Measurements from ENCODE around the gene GPI.
"Not testable (repeated sequence)": the region's sequence is repeated elsewhere in the genome, so short reads cannot be mapped to it uniquely, and the experiment has no call there.

GPI gene

GRCh38 chr19:34368338-34368737 lies 3.3 kb downstream of the GPI start:
- no peak for DNase-seq (ENCODE audit: low read depth)

- not testable (repeated sequence) for DNase-seq (ENCODE audit: low read depth)
Measured at GRCh38 chr19:34369166-34369565, 4.2 kb downstream of the GPI start.

DNA sequence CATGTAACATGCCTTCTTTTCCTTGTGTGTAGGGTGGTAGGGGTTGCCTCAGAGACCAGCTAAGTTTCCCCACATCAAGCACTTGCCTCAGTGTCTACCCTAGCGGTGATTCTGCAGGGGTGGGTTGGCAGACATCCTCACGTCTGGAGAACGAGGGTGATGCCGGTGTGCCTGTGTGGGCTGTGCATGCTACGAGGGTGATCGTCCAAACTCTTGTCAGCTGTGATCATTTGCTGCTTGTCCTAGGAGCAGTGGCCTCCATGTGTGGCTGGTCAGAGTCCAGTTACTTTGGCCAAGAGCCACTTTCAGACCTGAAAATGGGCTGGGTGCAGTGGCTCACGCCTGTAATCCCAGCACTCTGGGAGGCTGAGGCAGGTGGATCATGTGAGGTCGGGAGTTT lies 5.1 kb downstream of the GPI start:
- DNase-seq (ENCODE audit: low read depth) = no peak

GRCh38 chr19:34370983-34371382 lies 6.0 kb downstream of the GPI start:
- DNase-seq (ENCODE audit: low read depth) = no peak

DNA sequence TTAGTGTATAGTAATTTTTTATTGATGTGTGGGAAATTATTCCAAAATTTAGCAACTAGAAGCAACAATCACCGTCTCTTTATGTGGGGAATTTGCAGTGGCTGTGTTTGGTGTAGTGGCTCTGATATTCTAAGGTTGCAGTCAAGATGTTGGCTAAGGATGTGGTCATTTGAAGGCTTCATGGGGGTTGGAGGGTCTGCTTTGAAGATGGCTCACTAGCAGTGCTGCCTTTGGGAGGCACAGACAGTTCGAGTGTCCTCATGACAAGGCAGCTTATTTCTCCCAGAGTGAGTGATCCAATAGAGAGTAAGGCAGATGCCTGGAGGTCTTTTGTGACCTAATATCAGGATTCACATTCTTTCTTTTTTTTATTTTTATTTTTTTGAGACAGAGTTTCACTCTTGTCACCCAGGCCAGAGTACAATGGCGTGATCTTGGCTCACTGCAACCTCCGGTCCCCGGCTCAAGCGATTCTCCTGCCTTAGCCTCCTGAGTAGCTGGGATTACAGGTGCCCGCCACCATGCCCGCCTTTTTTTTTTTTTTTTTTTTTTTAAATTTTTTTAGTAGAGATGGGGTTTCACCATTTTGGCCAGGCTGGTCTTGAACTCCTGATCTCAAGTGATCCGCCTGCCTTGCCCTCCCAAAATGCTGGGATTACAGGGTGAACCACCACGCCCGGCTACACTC lies 8.7 kb downstream of the GPI start:
- no peak for DNase-seq (ENCODE audit: low read depth)

DNA sequence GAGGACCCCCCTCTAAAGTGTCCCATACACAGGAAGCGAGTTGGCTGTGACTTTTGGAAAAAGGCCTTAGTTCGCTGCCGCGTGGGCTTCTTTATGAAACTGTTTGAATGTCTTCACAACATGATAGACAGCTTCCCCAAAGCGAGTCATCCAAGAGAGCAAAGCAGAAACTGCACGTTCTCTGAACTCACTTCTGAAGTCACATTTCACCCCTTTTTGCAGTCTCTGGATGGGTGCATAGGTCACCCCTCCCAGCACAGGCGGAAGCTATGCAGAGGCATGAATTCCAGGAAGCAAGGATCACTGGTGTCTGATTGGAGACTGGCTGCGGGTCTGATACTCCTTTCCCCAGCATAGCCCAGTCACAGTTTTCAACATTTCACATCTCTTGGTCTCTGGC lies 10.6 kb downstream of the GPI start:
- DNase-seq (ENCODE audit: low read depth) = no peak

DNA sequence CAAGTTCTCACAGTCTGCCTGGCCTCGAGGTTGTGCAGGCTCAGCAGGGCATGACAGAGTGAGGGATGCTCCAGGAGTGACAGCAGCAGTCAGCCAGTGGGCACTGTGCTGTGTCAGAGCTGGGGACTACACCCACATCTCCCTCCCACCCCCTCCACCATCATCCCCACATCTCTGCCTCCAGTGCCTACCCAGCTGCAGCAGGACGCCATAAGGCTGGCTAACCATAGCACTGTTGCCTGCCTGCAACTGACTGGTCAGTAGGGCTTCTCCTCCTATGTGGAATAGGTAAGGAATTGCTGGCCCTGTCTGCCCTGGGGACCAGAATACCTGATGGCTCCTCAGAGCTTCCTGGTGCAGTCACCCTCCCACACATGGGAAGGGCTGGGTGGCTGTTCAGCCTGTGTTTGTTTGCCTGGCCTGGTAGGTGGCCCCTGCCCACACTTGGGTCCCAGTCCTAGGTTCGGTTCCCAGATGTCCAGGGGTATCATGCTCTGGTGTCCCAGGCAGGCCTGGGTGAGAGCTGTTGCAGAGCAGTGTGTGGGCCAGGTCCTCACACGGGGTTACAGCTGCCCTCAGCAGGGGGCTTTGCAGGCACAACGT lies 15.7 kb downstream of the GPI start:
- DNase-seq (ENCODE audit: low read depth) = no peak

DNA sequence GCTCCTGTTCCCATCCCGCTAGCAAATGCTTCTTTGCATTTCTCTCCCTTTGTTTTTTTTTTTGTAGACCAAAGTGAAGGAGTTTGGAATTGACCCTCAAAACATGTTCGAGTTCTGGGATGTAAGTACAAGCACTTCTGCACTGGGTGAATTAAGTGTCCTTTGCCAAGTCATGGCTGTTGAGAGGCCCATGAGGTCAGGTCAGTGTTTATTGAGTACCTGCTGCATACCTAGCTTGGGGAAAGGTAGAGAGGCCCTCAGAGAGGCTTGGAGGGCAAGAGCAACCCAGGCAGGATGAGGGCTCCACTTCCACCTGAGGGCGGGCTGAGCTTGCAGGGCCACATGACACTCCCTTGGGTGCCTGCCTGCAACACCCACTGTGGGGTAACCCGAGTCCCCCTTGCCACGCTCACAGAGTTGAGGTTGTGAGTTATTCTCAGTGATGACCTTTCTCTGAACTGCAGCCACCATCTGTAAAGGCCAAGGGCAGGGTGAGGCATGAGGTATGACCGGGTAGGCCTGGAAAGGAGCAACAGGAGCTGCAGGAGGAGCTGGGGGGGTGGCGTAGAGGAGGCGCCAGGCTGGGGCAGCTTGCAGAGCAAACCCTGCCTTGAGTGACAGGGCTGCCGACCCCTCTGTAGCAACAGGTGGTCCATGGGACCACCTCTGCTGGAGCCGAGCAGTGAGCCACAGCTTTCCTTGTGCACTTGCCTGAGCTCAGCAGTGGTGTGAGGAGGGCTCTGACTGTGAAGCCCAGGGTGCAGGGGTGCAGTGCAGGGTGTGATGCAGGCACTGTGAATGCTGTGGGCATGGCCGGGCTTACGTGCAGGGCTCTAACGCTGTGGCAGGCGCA lies 16.6 kb downstream of the GPI start:
- no peak for DNase-seq (ENCODE audit: low read depth)

DNA sequence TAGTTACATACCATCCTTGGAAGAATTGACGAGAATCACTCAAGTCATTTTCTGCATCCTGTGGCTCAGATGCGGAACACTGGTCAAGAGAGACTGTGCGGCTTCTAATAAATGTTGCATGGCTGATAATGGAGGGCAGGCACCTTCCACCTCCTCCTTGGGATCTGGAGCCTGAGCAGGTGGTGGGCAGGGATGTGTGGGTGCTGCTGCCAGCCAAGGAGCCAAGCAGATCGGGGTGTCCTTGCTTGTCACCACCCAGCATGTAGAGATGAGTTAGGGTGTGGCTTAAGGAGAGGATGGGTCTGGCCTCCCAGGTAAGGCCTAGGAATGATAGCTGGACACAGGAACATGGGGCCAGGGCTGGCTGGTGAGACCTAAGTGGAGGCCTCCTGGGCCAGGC lies 17.5 kb downstream of the GPI start:
- DNase-seq (ENCODE audit: low read depth) = no peak

DNA sequence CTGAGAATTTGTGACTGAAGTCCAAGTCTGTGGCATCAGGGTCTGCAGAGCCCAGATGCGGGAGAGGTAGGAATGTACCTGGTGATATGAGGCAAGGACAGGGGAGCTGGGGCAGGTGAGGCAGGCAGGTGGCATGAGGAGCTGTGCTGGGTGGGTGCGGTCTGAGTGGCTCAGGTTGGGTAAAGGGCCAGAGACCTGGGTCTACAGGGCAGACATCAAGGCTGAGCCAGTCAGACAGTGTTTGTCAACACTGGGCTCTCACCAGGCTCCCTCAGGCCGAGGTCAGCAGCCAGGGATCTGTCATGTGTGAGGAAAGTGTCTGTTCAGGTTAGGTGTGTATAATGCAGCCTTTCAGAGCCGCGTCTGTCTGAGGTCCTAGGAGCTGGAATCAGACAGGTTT lies 18.6 kb downstream of the GPI start:
- DNase-seq (ENCODE audit: low read depth) = no peak

DNA sequence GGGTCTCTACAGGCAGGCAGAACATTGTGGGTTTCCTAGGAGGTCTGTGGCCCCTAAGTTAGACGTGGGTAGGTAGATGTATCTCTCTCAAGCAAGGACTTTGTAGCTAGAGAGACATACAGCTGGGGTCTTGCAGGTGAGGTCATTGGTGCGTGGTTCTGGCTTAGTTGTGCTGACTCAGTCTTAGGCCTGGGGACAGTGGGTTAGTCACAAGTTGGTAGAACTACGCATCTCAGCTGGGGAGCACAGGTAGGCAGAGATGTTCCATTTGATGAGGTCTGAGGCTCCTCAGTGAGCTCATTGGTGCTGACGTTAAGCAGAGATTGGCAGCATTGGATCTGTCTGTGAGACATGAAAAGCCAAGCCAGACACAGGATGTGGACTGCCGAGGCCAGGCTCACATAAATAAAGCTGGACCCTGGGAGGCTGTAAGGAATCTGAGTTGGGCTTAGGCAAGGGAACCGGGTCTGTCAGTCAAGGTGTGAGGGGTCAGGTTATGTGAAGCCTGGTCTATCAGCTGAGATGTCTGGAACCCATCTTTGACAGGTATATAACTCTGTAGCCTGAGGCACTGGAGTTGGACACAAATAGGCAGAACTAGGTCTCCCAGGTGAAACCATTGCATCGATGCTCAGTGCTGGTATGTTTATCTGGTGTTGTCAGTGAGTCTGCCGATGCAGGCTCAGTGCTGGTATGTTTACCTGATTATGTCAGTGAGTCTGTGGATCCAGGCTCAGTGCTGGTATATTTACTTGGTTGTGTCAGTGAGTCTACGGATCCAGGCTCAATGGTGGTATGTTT lies 21.8 kb downstream of the GPI start:
- no peak for DNase-seq (ENCODE audit: low read depth)

- DNase-seq (ENCODE audit: low read depth) = no peak
Measured at GRCh38 chr19:34387446-34387810, 22.4 kb downstream of the GPI start.

GRCh38 chr19:34388745-34389144 lies 23.7 kb downstream of the GPI start:
- not testable (repeated sequence) for DNase-seq (ENCODE audit: low read depth)

- no peak for DNase-seq (ENCODE audit: low read depth)
Measured at GRCh38 chr19:34391813-34392212, 26.8 kb downstream of the GPI start.

GRCh38 chr19:34393031-34393430 lies 28.0 kb downstream of the GPI start:
- DNase-seq (ENCODE audit: low read depth) = no peak

GRCh38 chr19:34393629-34394028 lies 28.6 kb downstream of the GPI start:
- no peak for DNase-seq (ENCODE audit: low read depth)

DNA sequence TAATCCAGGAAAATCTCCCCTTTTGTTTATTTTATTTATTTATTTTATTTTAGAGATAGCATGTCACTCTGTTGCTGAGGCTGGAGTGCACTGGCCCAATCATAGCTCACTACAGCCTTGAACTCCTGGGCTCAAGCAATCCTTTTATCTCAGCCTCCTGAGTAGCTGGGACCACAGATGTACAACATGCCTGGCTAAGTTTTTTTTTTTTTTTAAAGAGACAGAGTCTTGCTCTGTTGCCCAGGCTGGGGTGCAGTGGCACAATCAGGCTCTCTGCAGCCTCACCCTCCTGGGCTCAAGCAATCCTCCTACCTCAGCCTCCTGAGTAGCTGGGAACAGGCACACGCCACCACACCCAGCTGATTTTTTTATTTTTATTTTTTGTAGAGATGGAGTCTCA lies 32.9 kb downstream of the GPI start:
- no peak for DNase-seq (ENCODE audit: low read depth)

DNA sequence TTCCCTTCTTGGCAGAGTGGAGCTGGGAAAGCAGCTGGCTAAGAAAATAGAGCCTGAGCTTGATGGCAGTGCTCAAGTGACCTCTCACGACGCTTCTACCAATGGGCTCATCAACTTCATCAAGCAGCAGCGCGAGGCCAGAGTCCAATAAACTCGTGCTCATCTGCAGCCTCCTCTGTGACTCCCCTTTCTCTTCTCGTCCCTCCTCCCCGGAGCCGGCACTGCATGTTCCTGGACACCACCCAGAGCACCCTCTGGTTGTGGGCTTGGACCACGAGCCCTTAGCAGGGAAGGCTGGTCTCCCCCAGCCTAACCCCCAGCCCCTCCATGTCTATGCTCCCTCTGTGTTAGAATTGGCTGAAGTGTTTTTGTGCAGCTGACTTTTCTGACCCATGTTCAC lies 34.9 kb downstream of the GPI start:
- no peak for DNase-seq (ENCODE audit: low read depth)

DNA sequence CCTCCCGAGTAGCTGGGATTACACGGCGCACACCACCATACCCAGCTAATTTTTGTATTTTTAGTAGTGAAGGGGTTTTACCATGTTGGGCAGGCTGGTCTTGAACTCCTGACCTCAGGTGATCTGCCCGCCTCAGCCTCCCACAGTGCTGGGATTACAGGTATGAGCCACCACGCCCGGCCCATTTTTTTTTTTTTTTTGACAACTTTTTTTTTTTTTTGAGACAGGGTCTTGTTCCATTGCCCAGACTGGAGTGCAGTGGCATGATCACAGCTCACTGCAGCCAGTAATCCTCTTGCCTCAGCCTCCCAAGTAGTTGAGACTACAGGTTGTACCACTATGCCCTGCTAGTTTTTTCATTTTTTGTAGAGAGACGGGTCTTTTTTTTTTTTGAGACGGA lies 35.8 kb downstream of the GPI start:
- DNase-seq (ENCODE audit: low read depth) = not testable (repeated sequence)

DNA sequence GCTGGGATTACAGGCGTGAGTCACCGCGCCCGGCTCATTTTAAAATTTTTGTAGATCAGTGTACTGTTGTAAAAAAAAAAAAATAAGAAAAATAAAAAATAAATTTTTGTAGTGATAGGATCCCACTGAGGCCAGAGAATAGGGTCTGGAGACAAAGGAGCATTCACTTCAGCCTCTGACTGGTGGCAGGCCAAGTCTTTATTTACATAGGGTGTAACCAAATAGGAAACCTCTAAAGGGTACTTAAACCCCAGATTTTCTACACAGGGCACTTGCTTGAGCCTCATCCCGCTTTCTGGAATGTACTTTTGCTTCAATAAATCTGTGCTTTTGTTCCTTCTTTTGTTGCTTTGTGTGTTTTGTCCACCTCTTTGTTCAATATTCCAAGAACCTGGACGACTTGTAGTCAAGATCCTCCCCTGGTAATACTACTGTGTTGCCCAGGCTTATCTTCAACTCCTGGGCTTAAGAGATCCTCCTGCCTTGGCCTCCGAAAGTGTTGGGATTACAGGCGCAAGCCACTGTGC lies 37.1 kb downstream of the GPI start:
- DNase-seq (ENCODE audit: low read depth) = no peak

DNA sequence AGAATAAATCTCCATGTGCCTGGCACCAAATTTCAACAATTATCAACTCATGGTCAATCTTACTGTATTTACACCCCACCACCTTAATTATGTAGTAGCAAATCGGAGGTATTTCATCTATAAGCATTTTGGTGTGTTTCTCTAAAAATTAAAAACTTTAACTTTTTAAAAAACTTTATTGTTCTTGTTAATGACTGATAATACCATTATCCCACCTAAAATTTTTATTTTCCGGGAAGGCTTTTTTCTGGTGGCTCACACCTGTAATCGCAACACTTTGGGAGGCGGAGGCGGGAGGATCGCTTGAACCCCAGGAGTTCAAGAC lies 38.8 kb downstream of the GPI start:
- no peak for DNase-seq (ENCODE audit: low read depth)

Data from stimulated activated CD8-positive, alpha-beta memory T cell treated with anti-CD3 and anti-CD28 coated beads, Interleukin-7, amount 100 ng/mL, for 24 hours (primary cell).